Stimulated activated CD4-positive, alpha-beta T cell treated with anti-CD3 and anti-CD28 coated beads, Interleukin-2, amount 100 ng/mL, for 48 hours (primary cell): Measurements from ENCODE around the gene GPR153.
"Not testable (repeated sequence)": the region's sequence is repeated elsewhere in the genome, so short reads cannot be mapped to it uniquely, and the experiment has no call there.

Source experiments
- DNase-seq, 2 donors: peaks; one replicate each; pipeline ENCODE4 v3.0.0-alpha.2; 2020

Gene GPR153

GRCh38 chr1:6260961-6261614, at the start of gene GPR153:
GPR153 (minus strand) TSS chr1:6261098; CDS start chr1:6254905, 6,193 bp downstream.
- peak; percentile 37 to 39 for DNase-seq

- no peak for DNase-seq
Observed at GRCh38 chr1:6310116-6310848, 49.4 kb upstream of the GPR153 start.

- no peak for DNase-seq
Observed at GRCh38 chr1:6309564-6309963, 48.7 kb upstream of the GPR153 start.

GRCh38 chr1:6308449-6308848, 47.6 kb upstream of the GPR153 start:
- DNase-seq = no peak

GRCh38 chr1:6307682-6308081, 46.8 kb upstream of the GPR153 start:
- not testable (repeated sequence) for DNase-seq

- no peak for DNase-seq
Observed at GRCh38 chr1:6307099-6307498, 46.2 kb upstream of the GPR153 start.

- no peak for DNase-seq
Observed at GRCh38 chr1:6303397-6304012, 42.6 kb upstream of the GPR153 start.

GRCh38 chr1:6302568-6302967, 41.7 kb upstream of the GPR153 start:
- no peak for DNase-seq

GRCh38 chr1:6301526-6301925, 40.6 kb upstream of the GPR153 start:
- no peak for DNase-seq

- no peak for DNase-seq
Observed at GRCh38 chr1:6300342-6301048, 39.6 kb upstream of the GPR153 start.

- DNase-seq = no peak
Observed at GRCh38 chr1:6299557-6300165, 38.8 kb upstream of the GPR153 start.

- no peak for DNase-seq
Observed at GRCh38 chr1:6298940-6299465, 38.1 kb upstream of the GPR153 start.

GRCh38 chr1:6298530-6298929, 37.6 kb upstream of the GPR153 start:
- no peak for DNase-seq

GRCh38 chr1:6295910-6296309, 35.0 kb upstream of the GPR153 start:
- no peak for DNase-seq

GRCh38 chr1:6294890-6295556, 34.1 kb upstream of the GPR153 start:
- DNase-seq = no peak

- no peak for DNase-seq
Observed at GRCh38 chr1:6294080-6294889, 33.4 kb upstream of the GPR153 start.

GRCh38 chr1:6292102-6292501, 31.2 kb upstream of the GPR153 start:
- no peak for DNase-seq

- DNase-seq = no peak
Observed at GRCh38 chr1:6288665-6289064, 27.8 kb upstream of the GPR153 start.

GRCh38 chr1:6288026-6288425, 27.1 kb upstream of the GPR153 start:
- no peak for DNase-seq

- DNase-seq = no peak
Observed at GRCh38 chr1:6287431-6287886, 26.6 kb upstream of the GPR153 start.

GRCh38 chr1:6287029-6287428, 26.1 kb upstream of the GPR153 start:
- no peak for DNase-seq
